Subcutaneous adipose tissue (tissue), 4 donors: Measurements from ENCODE around the gene WDR83. TPM values are rescaled to one million over a fixed set of nuclear protein-coding genes. Genes with fewer than 3 reads are reported as not detected.

Experiments
- total RNA-seq, 4 donors: library from RNA; depleted of rRNA; stranded (reverse); fragments of >200 nt; gene quantifications; one replicate each; pipeline ENCODE4 v1.1.0, GENCODE V29; 2016
- TF ChIP-seq, protein P1 (sequence below): fragments of 450-650 bp; IDR thresholded peaks from one replicate; pipeline ENCODE4 v1.5.1; 2016; ENCODE audit warnings: low read depth, mild to moderate bottlenecking, control low read depth, antibody characterized with exemption, moderate library complexity

The WDR83 gene
- total RNA-seq, result 10 to 100 TPM in 1 of 4 donors, 1 to 10 TPM in 3; 5.7 to 11.6 (median 8.6) TPM

GRCh38 chr19:12666265-12667048, at the start of gene WDR83, which contains the start of gene MAN2B1:
Gene WDR83, plus strand, starts transcription at chr19:12666807. Its CDS starts 2,984 bp downstream, at chr19:12669791.
Gene MAN2B1, minus strand, starts transcription at chr19:12666742. Its CDS starts 41 bp downstream, at chr19:12666701.
- TF ChIP-seq, protein P1, sequence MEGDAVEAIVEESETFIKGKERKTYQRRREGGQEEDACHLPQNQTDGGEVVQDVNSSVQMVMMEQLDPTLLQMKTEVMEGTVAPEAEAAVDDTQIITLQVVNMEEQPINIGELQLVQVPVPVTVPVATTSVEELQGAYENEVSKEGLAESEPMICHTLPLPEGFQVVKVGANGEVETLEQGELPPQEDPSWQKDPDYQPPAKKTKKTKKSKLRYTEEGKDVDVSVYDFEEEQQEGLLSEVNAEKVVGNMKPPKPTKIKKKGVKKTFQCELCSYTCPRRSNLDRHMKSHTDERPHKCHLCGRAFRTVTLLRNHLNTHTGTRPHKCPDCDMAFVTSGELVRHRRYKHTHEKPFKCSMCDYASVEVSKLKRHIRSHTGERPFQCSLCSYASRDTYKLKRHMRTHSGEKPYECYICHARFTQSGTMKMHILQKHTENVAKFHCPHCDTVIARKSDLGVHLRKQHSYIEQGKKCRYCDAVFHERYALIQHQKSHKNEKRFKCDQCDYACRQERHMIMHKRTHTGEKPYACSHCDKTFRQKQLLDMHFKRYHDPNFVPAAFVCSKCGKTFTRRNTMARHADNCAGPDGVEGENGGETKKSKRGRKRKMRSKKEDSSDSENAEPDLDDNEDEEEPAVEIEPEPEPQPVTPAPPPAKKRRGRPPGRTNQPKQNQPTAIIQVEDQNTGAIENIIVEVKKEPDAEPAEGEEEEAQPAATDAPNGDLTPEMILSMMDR, result no peak

- TF ChIP-seq, protein P1, result no peak
Measured at GRCh38 chr19:12617646-12618045, 49.0 kb upstream of the WDR83 start.

DNA sequence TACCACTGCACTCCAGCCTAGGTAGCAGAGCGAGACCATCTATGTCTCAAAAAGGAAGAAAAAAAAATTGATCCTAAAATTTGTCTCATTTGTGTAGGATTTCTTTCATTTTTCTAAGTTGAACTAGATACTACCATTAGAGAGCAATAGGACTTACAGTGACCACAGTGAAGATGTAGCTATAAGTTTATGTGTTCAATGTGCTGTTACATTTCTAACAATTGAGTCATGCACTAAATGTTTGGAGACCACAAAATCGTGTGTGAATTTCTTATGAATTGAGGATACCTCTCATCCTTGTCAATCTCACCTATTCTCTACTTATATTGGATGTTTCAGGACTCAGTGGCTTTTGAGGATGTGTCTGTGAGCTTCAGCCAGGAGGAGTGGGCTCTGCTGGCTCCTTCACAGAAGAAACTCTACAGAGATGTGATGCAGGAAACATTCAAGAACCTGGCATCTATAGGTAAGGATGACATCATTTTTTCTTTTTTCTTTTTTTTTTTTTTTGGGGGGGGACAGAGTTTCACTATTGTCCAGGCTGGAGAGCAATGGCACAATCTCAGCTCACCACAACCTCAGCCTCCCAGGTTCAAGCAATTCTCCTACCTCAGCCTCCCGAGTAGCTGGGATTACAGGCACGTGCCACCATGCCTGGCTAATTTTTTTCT, 43.1 kb upstream of the WDR83 start:
- TF ChIP-seq, protein P1, result no peak

DNA sequence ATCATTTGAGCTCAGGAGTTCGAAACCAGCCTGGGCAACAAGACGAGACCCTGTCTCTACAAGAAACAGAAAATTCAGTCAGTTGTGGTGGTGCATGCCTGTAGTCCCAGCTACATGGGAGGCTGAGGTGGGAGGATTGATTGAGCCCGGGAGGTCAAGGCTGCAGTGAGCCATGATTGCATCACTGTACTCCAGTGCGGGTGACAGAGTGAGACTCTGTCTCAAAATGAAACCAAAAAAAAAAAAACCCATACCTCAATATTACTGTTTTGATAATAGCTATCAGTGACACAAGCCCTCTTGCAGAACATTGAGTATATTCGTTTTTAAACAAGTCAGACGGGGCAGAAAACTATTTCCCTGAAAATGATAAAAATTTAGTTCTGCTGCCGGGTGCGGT, 39.6 kb upstream of the WDR83 start:
- TF ChIP-seq, protein P1, result no peak

- TF ChIP-seq, protein P1, result no peak
Measured at GRCh38 chr19:12628040-12629022, 38.3 kb upstream of the WDR83 start.

DNA sequence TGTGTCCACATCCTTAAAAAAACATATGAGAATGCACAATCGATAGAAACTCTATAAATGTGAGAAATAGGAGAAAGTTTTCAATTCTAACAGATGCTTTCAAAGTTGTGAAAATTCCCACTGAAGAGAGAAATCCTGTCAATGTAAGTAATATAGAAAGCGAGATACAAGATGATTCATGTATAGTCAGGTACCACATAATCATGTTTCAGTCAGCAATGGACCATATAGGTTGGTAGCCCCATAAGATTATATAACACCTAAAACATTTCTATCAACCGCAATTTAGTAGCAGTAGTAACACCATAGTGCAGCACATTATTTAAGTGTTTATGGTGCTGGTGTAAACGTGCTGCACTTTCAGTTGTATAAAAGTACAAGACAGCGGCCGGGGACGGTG, 37.4 kb upstream of the WDR83 start:
- TF ChIP-seq, protein P1, result no peak
